ENCODE data around the gene OSBPL10.

GRCh38 chr3:31984321-31984720, 3.3 kb upstream of the OSBPL10 start:
- TF ChIP-seq ZFP3 (CRISPR knock-in tag; IDR thresholded peaks at IDR 0.05) (no peak), GLIS3 (CRISPR knock-in tag; IDR thresholded peaks at IDR 0.05) (no peak), PATZ1 (CRISPR knock-in tag; IDR thresholded peaks at IDR 0.05; ENCODE audit: borderline replicate concordance) (no peak), RARB (CRISPR knock-in tag; IDR thresholded peaks at IDR 0.05) (no peak), CSRNP3 (CRISPR knock-in tag; IDR thresholded peaks at IDR 0.05) (no peak), BACH2 (CRISPR knock-in tag; IDR thresholded peaks at IDR 0.05; ENCODE audit: borderline replicate concordance) (no peak), PPARA (CRISPR knock-in tag; IDR thresholded peaks at IDR 0.05; ENCODE audit: borderline replicate concordance) (no peak), CSDC2 (CRISPR knock-in tag; IDR thresholded peaks at IDR 0.05) (no peak), ISL1 (CRISPR knock-in tag; IDR thresholded peaks at IDR 0.05) (no peak), ZFP30 (CRISPR knock-in tag; IDR thresholded peaks at IDR 0.05) (no peak), ZNF70 (CRISPR knock-in tag; IDR thresholded peaks at IDR 0.05) (no peak)
- TF ChIP-seq, protein P1, sequence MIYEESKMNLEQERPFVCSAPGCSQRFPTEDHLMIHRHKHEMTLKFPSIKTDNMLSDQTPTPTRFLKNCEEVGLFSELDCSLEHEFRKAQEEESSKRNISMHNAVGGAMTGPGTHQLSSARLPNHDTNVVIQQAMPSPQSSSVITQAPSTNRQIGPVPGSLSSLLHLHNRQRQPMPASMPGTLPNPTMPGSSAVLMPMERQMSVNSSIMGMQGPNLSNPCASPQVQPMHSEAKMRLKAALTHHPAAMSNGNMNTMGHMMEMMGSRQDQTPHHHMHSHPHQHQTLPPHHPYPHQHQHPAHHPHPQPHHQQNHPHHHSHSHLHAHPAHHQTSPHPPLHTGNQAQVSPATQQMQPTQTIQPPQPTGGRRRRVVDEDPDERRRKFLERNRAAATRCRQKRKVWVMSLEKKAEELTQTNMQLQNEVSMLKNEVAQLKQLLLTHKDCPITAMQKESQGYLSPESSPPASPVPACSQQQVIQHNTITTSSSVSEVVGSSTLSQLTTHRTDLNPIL (CRISPR knock-in tag; IDR thresholded peaks at IDR 0.05; ENCODE audit: low read depth) = no peak
- TF ChIP-seq, protein P2, sequence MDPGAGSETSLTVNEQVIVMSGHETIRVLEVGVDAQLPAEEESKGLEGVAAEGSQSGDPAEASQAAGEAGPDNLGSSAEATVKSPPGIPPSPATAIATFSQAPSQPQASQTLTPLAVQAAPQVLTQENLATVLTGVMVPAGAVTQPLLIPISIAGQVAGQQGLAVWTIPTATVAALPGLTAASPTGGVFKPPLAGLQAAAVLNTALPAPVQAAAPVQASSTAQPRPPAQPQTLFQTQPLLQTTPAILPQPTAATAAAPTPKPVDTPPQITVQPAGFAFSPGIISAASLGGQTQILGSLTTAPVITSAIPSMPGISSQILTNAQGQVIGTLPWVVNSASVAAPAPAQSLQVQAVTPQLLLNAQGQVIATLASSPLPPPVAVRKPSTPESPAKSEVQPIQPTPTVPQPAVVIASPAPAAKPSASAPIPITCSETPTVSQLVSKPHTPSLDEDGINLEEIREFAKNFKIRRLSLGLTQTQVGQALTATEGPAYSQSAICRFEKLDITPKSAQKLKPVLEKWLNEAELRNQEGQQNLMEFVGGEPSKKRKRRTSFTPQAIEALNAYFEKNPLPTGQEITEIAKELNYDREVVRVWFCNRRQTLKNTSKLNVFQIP (CRISPR knock-in tag; IDR thresholded peaks at IDR 0.05; ENCODE audit: borderline replicate concordance, low read depth) = no peak

All from SK-N-SH treated with all-trans-retinoic acid at 6 μM for 48 hours (cell line).